Activated CD4-positive, alpha-beta T cell treated with anti-CD3 and anti-CD28 coated beads, Interleukin-2, amount 10 ng/mL, durations not matched to agents 7 days and 5 days (primary cell): ENCODE data around the gene PRAMEF4. TPM values are rescaled to one million over a fixed set of nuclear protein-coding genes. Genes with fewer than 3 reads are reported as not detected.
"Not testable (repeated sequence)": the region's sequence is repeated elsewhere in the genome, so short reads cannot be mapped to it uniquely, and the experiment has no call there.

Experiments used
- CTCF ChIA-PET: fragments of 350-600 bp; sonication (Branson Sonifier 250); formaldehyde crosslinking; loops from one replicate; lab custom pipeline; 2021; ENCODE audit warnings: antibody characterized with exemption; lab: Charles Lee
- POLR2A ChIA-PET: fragments of 350-600 bp; sonication (Branson Sonifier 250); formaldehyde crosslinking; loops from one replicate; lab custom pipeline; 2021; ENCODE audit warnings: antibody characterized with exemption; lab: Charles Lee
- DNase-seq: peaks from one replicate; pipeline ENCODE4 v3.0.0-alpha.2; 2020
- H3K27ac Mint-ChIP-seq: one replicate; pipeline ENCODE4 v1.8.0; 2021; ENCODE audit warnings: mild to moderate bottlenecking, moderate library complexity, mixed read lengths
- H3K27me3 Mint-ChIP-seq: one replicate; pipeline ENCODE4 v1.8.0; 2021; ENCODE audit warnings: mixed read lengths
- H3K36me3 Mint-ChIP-seq: one replicate; pipeline ENCODE4 v1.8.0; 2021; ENCODE audit warnings: low read depth, mixed read lengths
- H3K4me1 Mint-ChIP-seq: one replicate; pipeline ENCODE4 v1.8.0; 2021; ENCODE audit warnings: mixed read lengths
- H3K4me3 Mint-ChIP-seq: one replicate; pipeline ENCODE4 v1.8.0; 2021; ENCODE audit warnings: mild to moderate bottlenecking, moderate library complexity, mixed read lengths
- H3K9me3 Mint-ChIP-seq: one replicate; pipeline ENCODE4 v1.8.0; 2021; ENCODE audit warnings: mixed read lengths
- total RNA-seq, 2 experiments: library from RNA; stranded (reverse); gene quantifications; one replicate each; pipeline ENCODE4 v1.2.3, GENCODE V29; 2021

Gene PRAMEF4
- total RNA-seq, 2 experiments from 2014 or later = not detected

DNA sequence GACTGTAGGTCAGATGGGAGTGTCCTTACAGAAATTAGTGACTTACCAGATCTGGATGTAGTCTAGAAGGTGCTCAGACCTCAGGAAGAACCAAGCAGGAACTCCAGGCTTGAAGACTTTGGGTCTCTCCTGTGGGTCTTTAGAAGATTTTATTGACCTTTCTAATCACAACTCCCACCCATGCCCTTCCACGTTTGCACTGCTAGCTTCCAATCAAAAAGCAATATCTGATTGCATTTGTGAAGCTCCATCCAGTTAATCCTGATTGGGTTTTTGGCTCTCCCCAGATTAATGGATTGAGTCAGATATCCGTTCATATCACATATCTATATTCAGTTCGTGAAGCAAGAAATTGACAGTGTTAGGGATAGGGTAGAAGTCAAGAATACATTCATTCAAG is 54.7 kb downstream of the PRAMEF4 start, which contains the start of gene PRAMEF11:
PRAMEF11 (minus strand) TSS at position 101 of the 400 bp plus-strand sequence. CDS start 2,621 bp downstream, outside the sequence.
- H3K4me1 Mint-ChIP-seq, DNase-seq, POLR2A ChIA-PET, H3K27ac Mint-ChIP-seq, CTCF ChIA-PET, H3K9me3 Mint-ChIP-seq, H3K27me3 Mint-ChIP-seq, H3K4me3 Mint-ChIP-seq, H3K36me3 Mint-ChIP-seq: not testable (repeated sequence)

Other genes with a start within 250 kb of the PRAMEF4 start
- not detected for gene AADACL4, start 242.1 kb downstream of the PRAMEF4 start, total RNA-seq
- gene AADACL3, start 170.1 kb downstream of the PRAMEF4 start, total RNA-seq = not detected
- gene CFAP107, start 140.0 kb downstream of the PRAMEF4 start, total RNA-seq = not detected
- not detected for gene PRAMEF12, start 112.5 kb downstream of the PRAMEF4 start, total RNA-seq
- not detected for gene PRAMEF1, start 94.8 kb downstream of the PRAMEF4 start, total RNA-seq
- gene PRAMEF11, start 54.8 kb downstream of the PRAMEF4 start, total RNA-seq = not detected
- not detected for gene HNRNPCL1, start 37.5 kb downstream of the PRAMEF4 start, total RNA-seq
- not detected for gene PRAMEF2, start 29.1 kb downstream of the PRAMEF4 start, total RNA-seq
- not detected for gene PRAMEF10, start 12.1 kb upstream of the PRAMEF4 start, total RNA-seq
- gene PRAMEF7, start 30.4 kb upstream of the PRAMEF4 start, total RNA-seq = not detected
- gene PRAMEF6, start 61.4 kb upstream of the PRAMEF4 start, total RNA-seq = not detected
- gene PRAMEF27, start 170.4 kb upstream of the PRAMEF4 start, total RNA-seq = not detected
- gene HNRNPCL3, start 174.6 kb upstream of the PRAMEF4 start, total RNA-seq = not detected
- not detected for gene PRAMEF25, start 184.6 kb upstream of the PRAMEF4 start, total RNA-seq
- not detected for gene HNRNPCL2, start 230.7 kb upstream of the PRAMEF4 start, total RNA-seq